ENCODE measurements around the gene CHRNB4.

DNA sequence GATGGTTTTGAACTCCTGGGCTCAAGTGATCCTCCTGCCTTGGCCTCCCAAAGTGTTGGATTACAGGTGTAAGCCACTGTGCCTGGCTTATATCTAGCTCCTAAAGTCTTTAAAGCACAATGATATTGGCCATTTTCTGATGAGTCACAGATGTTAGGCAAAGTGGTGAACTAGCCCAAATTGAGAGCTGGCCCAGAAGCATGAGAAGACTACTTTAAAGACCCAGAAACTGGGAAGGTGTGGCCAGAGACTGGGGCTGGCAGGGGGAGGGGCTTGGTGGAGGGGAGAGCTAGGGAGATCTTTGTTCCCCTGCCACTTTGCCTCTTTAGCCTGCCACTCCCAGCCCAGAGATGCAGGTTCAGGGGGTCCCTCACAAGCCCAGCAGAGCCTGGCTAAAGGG, 41.8 kb downstream of the CHRNB4 start:
- TF ChIP-seq, protein P1, sequence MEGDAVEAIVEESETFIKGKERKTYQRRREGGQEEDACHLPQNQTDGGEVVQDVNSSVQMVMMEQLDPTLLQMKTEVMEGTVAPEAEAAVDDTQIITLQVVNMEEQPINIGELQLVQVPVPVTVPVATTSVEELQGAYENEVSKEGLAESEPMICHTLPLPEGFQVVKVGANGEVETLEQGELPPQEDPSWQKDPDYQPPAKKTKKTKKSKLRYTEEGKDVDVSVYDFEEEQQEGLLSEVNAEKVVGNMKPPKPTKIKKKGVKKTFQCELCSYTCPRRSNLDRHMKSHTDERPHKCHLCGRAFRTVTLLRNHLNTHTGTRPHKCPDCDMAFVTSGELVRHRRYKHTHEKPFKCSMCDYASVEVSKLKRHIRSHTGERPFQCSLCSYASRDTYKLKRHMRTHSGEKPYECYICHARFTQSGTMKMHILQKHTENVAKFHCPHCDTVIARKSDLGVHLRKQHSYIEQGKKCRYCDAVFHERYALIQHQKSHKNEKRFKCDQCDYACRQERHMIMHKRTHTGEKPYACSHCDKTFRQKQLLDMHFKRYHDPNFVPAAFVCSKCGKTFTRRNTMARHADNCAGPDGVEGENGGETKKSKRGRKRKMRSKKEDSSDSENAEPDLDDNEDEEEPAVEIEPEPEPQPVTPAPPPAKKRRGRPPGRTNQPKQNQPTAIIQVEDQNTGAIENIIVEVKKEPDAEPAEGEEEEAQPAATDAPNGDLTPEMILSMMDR (conservative IDR thresholded peaks at IDR 0.05), result no peak
- no peak for TF ChIP-seq ZFX (IDR thresholded peaks at IDR 0.05)
